DMS53 treated with DMSO at 0.1 percent for 48 hours (cell line): ENCODE data around the gene CTU2.
A peak's percentile ranks its signal among the peaks of the same experiment; 100 is the strongest.

Experiments
- DNase-seq: peaks from one replicate; lab custom pipeline; 2025; ENCODE audit not compliant: unreplicated experiment; lab: John Stamatoyannopoulos, UW

The CTU2 gene

GRCh38 chr16:88681084-88681680 is 25.1 kb upstream of the CTU2 start:
- DNase-seq: peak; percentile 41

GRCh38 chr16:88681709-88682451 is 24.4 kb upstream of the CTU2 start:
- DNase-seq: no peak

GRCh38 chr16:88684569-88685155 is 21.6 kb upstream of the CTU2 start:
- DNase-seq: no peak

- DNase-seq: no peak
Observed at GRCh38 chr16:88685156-88686061, 20.9 kb upstream of the CTU2 start.

- DNase-seq: peak; percentile 37
Observed at GRCh38 chr16:88686062-88686438, 20.3 kb upstream of the CTU2 start.

- DNase-seq: peak; percentile 68
Observed at GRCh38 chr16:88686439-88687253, 19.7 kb upstream of the CTU2 start, which contains the start of gene SNAI3. SNAI3 (minus strand) TSS chr16:88686507; CDS start chr16:88686406, 101 bp downstream.

- DNase-seq: no peak
Observed at GRCh38 chr16:88687254-88687576, 19.1 kb upstream of the CTU2 start.

GRCh38 chr16:88687676-88688012 is 18.7 kb upstream of the CTU2 start:
- DNase-seq: no peak

GRCh38 chr16:88688013-88688778 is 18.1 kb upstream of the CTU2 start:
- peak; percentile 58 for DNase-seq

GRCh38 chr16:88690341-88691128 is 15.8 kb upstream of the CTU2 start:
- DNase-seq: no peak

GRCh38 chr16:88691129-88691813 is 15.0 kb upstream of the CTU2 start:
- no peak for DNase-seq

GRCh38 chr16:88691924-88692560 is 14.3 kb upstream of the CTU2 start:
- DNase-seq: no peak

- no peak for DNase-seq
Observed at GRCh38 chr16:88692861-88693260, 13.4 kb upstream of the CTU2 start.

- DNase-seq: no peak
Observed at GRCh38 chr16:88693420-88694177, 12.7 kb upstream of the CTU2 start.

GRCh38 chr16:88694221-88695087 is 11.8 kb upstream of the CTU2 start:
- no peak for DNase-seq

- no peak for DNase-seq
Observed at GRCh38 chr16:88695218-88695617, 11.1 kb upstream of the CTU2 start.
